ENCODE measurements around the gene UBXN11.

DNA sequence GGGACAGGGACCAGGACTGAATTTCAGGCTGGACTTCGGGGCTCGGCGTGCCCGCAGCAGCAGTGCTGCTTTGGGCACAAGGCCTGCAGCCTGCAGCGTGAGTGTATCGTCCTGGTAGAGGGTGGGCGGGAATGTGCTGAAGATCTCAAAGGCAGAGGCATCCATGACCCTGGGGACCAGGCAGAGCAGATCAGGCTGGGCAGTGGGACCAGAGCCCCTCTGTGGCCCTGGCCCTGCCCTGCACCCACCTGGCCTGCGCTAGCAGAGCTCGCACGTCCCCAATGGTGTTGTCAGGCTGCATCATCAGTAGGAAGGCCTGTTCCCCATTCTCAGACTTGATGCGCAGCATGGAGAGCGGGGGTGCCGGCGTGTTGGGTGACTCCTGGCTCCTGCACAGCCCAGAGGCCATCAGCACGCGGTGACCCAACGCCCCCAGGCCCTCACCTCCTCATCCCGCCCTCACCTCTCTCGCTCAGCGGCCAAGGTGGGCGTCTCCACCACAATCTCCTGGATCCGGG lies 24.0 kb downstream of the UBXN11 start:
- TF ChIP-seq STAT5B (CRISPR knock-in tag; IDR thresholded peaks at IDR 0.05) (no peak), CBFB (CRISPR knock-in tag; IDR thresholded peaks at IDR 0.05) (no peak), ZNF7 (CRISPR knock-in tag; IDR thresholded peaks at IDR 0.05) (no peak), ZZZ3 (CRISPR knock-in tag; IDR thresholded peaks at IDR 0.05; ENCODE audit: borderline replicate concordance) (no peak), ZNF484 (CRISPR knock-in tag; IDR thresholded peaks at IDR 0.05; ENCODE audit: borderline replicate concordance, low read depth) (no peak), ZNF431 (CRISPR knock-in tag; IDR thresholded peaks at IDR 0.05; ENCODE audit: borderline replicate concordance, low read depth) (no peak), ZBTB8A (CRISPR knock-in tag; IDR thresholded peaks at IDR 0.05; ENCODE audit: borderline replicate concordance, low read depth) (no peak)
- TF ChIP-seq, protein P1, sequence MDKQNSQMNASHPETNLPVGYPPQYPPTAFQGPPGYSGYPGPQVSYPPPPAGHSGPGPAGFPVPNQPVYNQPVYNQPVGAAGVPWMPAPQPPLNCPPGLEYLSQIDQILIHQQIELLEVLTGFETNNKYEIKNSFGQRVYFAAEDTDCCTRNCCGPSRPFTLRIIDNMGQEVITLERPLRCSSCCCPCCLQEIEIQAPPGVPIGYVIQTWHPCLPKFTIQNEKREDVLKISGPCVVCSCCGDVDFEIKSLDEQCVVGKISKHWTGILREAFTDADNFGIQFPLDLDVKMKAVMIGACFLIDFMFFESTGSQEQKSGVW (CRISPR knock-in tag; IDR thresholded peaks at IDR 0.05; ENCODE audit: borderline replicate concordance): no peak
- TF ChIP-seq, protein P2, sequence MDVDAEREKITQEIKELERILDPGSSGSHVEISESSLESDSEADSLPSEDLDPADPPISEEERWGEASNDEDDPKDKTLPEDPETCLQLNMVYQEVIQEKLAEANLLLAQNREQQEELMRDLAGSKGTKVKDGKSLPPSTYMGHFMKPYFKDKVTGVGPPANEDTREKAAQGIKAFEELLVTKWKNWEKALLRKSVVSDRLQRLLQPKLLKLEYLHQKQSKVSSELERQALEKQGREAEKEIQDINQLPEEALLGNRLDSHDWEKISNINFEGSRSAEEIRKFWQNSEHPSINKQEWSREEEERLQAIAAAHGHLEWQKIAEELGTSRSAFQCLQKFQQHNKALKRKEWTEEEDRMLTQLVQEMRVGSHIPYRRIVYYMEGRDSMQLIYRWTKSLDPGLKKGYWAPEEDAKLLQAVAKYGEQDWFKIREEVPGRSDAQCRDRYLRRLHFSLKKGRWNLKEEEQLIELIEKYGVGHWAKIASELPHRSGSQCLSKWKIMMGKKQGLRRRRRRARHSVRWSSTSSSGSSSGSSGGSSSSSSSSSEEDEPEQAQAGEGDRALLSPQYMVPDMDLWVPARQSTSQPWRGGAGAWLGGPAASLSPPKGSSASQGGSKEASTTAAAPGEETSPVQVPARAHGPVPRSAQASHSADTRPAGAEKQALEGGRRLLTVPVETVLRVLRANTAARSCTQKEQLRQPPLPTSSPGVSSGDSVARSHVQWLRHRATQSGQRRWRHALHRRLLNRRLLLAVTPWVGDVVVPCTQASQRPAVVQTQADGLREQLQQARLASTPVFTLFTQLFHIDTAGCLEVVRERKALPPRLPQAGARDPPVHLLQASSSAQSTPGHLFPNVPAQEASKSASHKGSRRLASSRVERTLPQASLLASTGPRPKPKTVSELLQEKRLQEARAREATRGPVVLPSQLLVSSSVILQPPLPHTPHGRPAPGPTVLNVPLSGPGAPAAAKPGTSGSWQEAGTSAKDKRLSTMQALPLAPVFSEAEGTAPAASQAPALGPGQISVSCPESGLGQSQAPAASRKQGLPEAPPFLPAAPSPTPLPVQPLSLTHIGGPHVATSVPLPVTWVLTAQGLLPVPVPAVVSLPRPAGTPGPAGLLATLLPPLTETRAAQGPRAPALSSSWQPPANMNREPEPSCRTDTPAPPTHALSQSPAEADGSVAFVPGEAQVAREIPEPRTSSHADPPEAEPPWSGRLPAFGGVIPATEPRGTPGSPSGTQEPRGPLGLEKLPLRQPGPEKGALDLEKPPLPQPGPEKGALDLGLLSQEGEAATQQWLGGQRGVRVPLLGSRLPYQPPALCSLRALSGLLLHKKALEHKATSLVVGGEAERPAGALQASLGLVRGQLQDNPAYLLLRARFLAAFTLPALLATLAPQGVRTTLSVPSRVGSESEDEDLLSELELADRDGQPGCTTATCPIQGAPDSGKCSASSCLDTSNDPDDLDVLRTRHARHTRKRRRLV (CRISPR knock-in tag; IDR thresholded peaks at IDR 0.05): no peak
- TF ChIP-seq, protein P3, sequence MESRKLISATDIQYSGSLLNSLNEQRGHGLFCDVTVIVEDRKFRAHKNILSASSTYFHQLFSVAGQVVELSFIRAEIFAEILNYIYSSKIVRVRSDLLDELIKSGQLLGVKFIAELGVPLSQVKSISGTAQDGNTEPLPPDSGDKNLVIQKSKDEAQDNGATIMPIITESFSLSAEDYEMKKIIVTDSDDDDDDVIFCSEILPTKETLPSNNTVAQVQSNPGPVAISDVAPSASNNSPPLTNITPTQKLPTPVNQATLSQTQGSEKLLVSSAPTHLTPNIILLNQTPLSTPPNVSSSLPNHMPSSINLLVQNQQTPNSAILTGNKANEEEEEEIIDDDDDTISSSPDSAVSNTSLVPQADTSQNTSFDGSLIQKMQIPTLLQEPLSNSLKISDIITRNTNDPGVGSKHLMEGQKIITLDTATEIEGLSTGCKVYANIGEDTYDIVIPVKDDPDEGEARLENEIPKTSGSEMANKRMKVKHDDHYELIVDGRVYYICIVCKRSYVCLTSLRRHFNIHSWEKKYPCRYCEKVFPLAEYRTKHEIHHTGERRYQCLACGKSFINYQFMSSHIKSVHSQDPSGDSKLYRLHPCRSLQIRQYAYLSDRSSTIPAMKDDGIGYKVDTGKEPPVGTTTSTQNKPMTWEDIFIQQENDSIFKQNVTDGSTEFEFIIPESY (CRISPR knock-in tag; IDR thresholded peaks at IDR 0.05): no peak
